H1 (cell line): ENCODE data around the gene ZNF213. TPM values are rescaled to one million over a fixed set of nuclear protein-coding genes. Genes with fewer than 3 reads are reported as not detected.

Experiments
- CBX5 ChIP-seq: fragments of 300-800, 300-1000 bp; sonication (generic); IDR thresholded peaks from 2 replicates; pipeline ENCODE4 v1.7.1; 2016; ENCODE audit warnings: antibody characterized with exemption, low read length, low read depth
- CHD1 ChIP-seq: IDR thresholded peaks from 2 replicates; pipeline ENCODE4 v1.6.1; 2012; ENCODE audit warnings: low read depth, low read length, improper control_type of control experiment
- E2F6 ChIP-seq: IDR thresholded peaks from 2 replicates; pipeline ENCODE4 v1.6.1; 2012; ENCODE audit warnings: inconsistent platforms
- GABPA ChIP-seq: IDR thresholded peaks from 2 replicates; pipeline ENCODE4 v1.6.1; 2011; ENCODE audit warnings: mild to moderate bottlenecking, low read length, moderate library complexity, borderline replicate concordance; ENCODE audit not compliant: insufficient read depth
- HDAC2 ChIP-seq, 2 experiments: fragments of 300-600 bp in 1 of 2; sonication (generic) in 1 of 2; IDR thresholded peaks; 2 replicates each; pipeline ENCODE4 v1.6.1; 2011 to 2012; ENCODE audit warnings: low read depth in 2 of 2, low read length in 2 of 2, mild to moderate bottlenecking in 2 of 2, moderate library complexity in 2 of 2, borderline replicate concordance in 1 of 2, inconsistent platforms in 1 of 2
- JUN ChIP-seq: IDR thresholded peaks from 2 replicates; pipeline ENCODE4 v1.6.1; 2011; ENCODE audit warnings: low read depth, mild to moderate bottlenecking, improper control_type of control experiment, low read length
- KDM4A ChIP-seq: IDR thresholded peaks from one replicate; pipeline ENCODE4 v1.7.1; 2012; ENCODE audit warnings: low read depth, mild to moderate bottlenecking, moderate library complexity, low read length, inconsistent platforms; ENCODE audit not compliant: severe bottlenecking
- KDM5A ChIP-seq: fragments of 200-600 bp; IDR thresholded peaks from 2 replicates; pipeline ENCODE4 v1.7.1; 2012; ENCODE audit warnings: mild to moderate bottlenecking, low read length, inconsistent platforms, mixed read lengths
- NRF1 ChIP-seq: IDR thresholded peaks from 2 replicates; pipeline ENCODE4 v1.6.1; 2011; ENCODE audit warnings: mild to moderate bottlenecking, low read depth, low read length, improper control_type of control experiment
- POLR2A ChIP-seq, 2 experiments: IDR thresholded peaks; 1 replicate in 1 of 2; 2 replicates in 1 of 2; pipeline ENCODE4 v1.6.1; 2011; ENCODE audit warnings: low read depth in 2 of 2, low read length in 2 of 2, mild to moderate bottlenecking in 2 of 2; ENCODE audit errors: control extremely low read depth in 1 of 2
- RBBP5 ChIP-seq: IDR thresholded peaks from 2 replicates; pipeline ENCODE4 v1.7.1; 2012; ENCODE audit warnings: low read depth, mild to moderate bottlenecking, inconsistent platforms, low read length, moderate library complexity, borderline replicate concordance
- SIX5 ChIP-seq: IDR thresholded peaks from 2 replicates; pipeline ENCODE4 v1.6.1; 2011; ENCODE audit warnings: mild to moderate bottlenecking, low read depth, low read length
- TAF1 ChIP-seq: IDR thresholded peaks from 2 replicates; pipeline ENCODE4 v1.6.1; 2011; ENCODE audit warnings: mild to moderate bottlenecking, low read depth, low read length
- TBP ChIP-seq: IDR thresholded peaks from 2 replicates; pipeline ENCODE4 v1.6.1; 2011; ENCODE audit warnings: low read depth, low read length, improper control_type of control experiment
- polyA plus RNA-seq, 7 experiments: library from polyadenylated mRNA; depleted of rRNA in 3 of 7; stranded (reverse) in 5 of 7; unstranded in 2 of 7; fragments of >200 nt in 5 of 7; fragments of 200-250 nt in 2 of 7; gene quantifications; 1 replicate in 5 of 7; 2 replicates in 1 of 7; 4 replicates in 1 of 7; pipeline versions ENCODE4 v1.2.1 to v1.2.3, GENCODE V29; 2011 to 2013; ENCODE audit warnings: missing spikeins in 2 of 7, mixed read lengths in 2 of 7
- total RNA-seq: library from RNA; stranded (reverse); fragmentation: NEBNext Ultra II Directional; extraction: Animal tissue kit (Norgen Biotek cat#: 25700); gene quantifications from 2 replicates; pipeline ENCODE4 v1.2.1, GENCODE V29; 2021
- TF ChIP-seq, protein P1 (sequence below), 3 experiments: IDR thresholded peaks; 1 replicate in 2 of 3; 2 replicates in 1 of 3; pipeline versions ENCODE4 v1.5.1 to v1.6.1; 2011; ENCODE audit warnings: low read length in 3 of 3, mild to moderate bottlenecking in 3 of 3, inconsistent platforms in 2 of 3, low read depth in 1 of 3, moderate library complexity in 1 of 3; ENCODE audit not compliant: insufficient read depth in 1 of 3; ENCODE audit errors: control extremely low read depth in 1 of 3

Gene ZNF213
- total and polyA plus RNA-seq, 2 of the 8 experiments (the other 6 are each of a cell fraction or from before 2014, with no cell fraction given) = 1.6 to 6.9 TPM

DNA sequence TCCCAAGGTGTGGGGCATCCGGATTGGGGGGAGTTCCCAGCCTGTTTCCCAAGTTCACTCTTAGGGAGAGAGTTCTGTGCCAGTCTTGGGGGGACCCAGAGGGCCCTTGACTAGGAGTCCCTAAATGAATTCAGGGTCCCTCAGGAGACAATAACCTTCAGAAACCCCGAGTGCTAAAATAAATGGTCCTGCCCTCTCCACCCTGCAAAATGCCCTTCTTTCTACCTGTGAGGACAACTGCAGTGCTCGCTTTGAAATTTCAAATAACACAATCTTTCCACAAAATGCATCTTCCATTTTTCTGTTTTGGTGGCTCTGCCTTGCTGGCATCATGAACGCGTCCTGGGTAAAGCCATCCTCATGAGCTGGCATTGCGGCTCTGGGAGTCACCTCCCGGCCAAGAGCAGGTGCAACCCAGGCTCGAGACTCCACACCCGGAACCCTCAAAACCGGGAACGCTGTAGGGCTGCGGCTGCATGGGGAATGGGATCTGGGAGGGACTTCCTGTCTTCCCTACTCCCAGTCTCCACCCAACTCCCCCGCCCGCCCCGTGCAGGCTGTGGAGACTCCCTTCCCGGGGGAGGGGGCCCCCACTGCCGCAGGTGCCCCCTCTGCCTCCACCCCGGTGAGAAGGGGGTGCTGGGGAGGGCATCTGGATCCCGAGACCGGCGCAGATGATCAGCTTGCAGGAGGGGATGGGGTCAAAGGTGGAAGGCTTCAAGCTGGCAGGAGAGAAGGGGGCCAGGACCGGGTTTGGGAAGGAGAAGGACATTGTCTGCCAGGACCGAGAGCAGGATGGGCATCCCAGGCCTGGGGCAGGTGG, 22.6 kb upstream of the ZNF213 start, which contains the start of gene ZNF205 (continued):
- TF ChIP-seq E2F6 (no peak), CHD1 (no peak), KDM5A (peak; percentile 76), TBP (peak; percentile 84), GABPA (peak; percentile 99), NRF1 (no peak), KDM4A (peak; percentile 51), POLR2A (IDR thresholded peaks at IDR 0.05; ENCODE audit: control extremely low read depth in 1 of 2, low read depth in 2 of 2, low read length in 2 of 2) (no peak), CBX5 (no peak), SIX5 (peak; percentile 29; the same call in 1 of the 2 replicates), HDAC2 (IDR thresholded peaks at IDR 0.05; ENCODE audit: borderline replicate concordance in 1 of 2, low read depth in 2 of 2, low read length in 2 of 2) (peak in 1 of 2 experiments; percentile 57; a peak in 1 of 4 replicates), RBBP5 (no peak), JUN (no peak), TAF1 (peak; percentile 82)
- TF ChIP-seq, protein P1, sequence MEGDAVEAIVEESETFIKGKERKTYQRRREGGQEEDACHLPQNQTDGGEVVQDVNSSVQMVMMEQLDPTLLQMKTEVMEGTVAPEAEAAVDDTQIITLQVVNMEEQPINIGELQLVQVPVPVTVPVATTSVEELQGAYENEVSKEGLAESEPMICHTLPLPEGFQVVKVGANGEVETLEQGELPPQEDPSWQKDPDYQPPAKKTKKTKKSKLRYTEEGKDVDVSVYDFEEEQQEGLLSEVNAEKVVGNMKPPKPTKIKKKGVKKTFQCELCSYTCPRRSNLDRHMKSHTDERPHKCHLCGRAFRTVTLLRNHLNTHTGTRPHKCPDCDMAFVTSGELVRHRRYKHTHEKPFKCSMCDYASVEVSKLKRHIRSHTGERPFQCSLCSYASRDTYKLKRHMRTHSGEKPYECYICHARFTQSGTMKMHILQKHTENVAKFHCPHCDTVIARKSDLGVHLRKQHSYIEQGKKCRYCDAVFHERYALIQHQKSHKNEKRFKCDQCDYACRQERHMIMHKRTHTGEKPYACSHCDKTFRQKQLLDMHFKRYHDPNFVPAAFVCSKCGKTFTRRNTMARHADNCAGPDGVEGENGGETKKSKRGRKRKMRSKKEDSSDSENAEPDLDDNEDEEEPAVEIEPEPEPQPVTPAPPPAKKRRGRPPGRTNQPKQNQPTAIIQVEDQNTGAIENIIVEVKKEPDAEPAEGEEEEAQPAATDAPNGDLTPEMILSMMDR (IDR thresholded peaks at IDR 0.05; ENCODE audit: control extremely low read depth in 1 of 3, insufficient read depth in 1 of 3, low read depth in 1 of 3, low read length in 3 of 3) = 0 out of 4 replicates have a peak, but pooled peaks of 1 of the 3 experiments have one; percentile 14
